Gastroesophageal sphincter (tissue), 3 donors: ENCODE results near the gene MLLT6.

Source experiments
- CTCF ChIP-seq, 4 experiments: fragments of 200-600 bp in 2 of 4; fragments of 450-650 bp in 2 of 4; sonication (generic) in 1 of 4; IDR thresholded peaks; one replicate each; pipeline ENCODE4 v1.5.1; 2017 to 2019; ENCODE audit warnings: antibody characterized with exemption in 4 of 4, mild to moderate bottlenecking in 2 of 4, moderate library complexity in 2 of 4
- POLR2AphosphoS5 ChIP-seq: sonication (generic); formaldehyde crosslinking; IDR thresholded peaks from one replicate; pipeline ENCODE4 v1.6.1; 2017; ENCODE audit warnings: antibody characterized with exemption

- peak in 3 of 4 experiments; percentile 16 to 52 (median 42) for TF ChIP-seq CTCF (IDR thresholded peaks at IDR 0.05)
- no peak for TF ChIP-seq POLR2AphosphoS5
Measured at GRCh38 chr17:38663125-38663751, 41.8 kb upstream of the MLLT6 start.
